ENCODE measurements around the gene ANGPTL8.

The ANGPTL8 gene

DNA sequence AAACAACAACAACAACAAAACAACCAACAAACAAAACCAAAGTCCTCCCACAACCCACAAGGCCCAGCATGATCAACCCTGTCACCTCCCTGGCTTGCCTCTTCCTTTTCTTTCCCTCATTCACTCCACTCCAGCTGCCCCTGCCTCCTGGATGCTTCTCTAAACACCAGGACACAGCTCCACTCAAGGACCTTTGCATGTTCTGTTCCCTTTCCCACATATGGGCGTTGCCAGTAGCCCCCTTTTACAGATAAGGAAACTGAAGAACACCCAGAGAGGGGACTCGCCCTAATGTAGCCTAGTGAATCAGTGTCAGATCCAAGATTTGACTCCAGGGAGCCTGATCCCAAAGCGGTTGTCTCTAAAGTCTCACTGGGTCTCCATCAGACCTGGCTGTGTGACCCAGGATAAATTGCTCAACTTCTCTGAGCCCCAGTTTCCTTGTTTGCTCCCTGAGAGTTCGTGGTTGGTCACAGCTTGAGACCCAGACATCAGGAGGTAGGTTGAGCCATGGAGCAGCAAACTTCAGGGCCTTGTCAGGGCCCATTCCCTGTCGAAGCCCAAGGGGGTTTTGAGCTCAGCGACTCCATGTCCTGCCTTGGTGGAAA, 25.9 kb downstream of the ANGPTL8 start:
- Histone ChIP-seq H2BK120ac (ENCODE audit: insufficient read depth, low read length, poor library complexity) (no peak overlapping the region), H4K91ac (ENCODE audit: low read depth, low read length) (no peak overlapping the region), H3K18ac (ENCODE audit: low read length) (no peak overlapping the region), H3K14ac (ENCODE audit: low read length) (no peak overlapping the region), H3K4me2 (ENCODE audit: low read length) (no peak overlapping the region), H3K79me1 (ENCODE audit: low read length) (peaks cover 10% of the 10 kb centered on the region), H3K4me1 (ENCODE audit: control insufficient read depth in 1 of 2, insufficient read depth in 2 of 2, low read length in 2 of 2) (peaks cover 7 to 12% of the 10 kb centered on the region in 2 experiments), H3K27me3 (ENCODE audit: insufficient read depth, low read length) (no peaks in the 10 kb centered on the region), H4K12ac (ENCODE audit: low read depth, low read length) (no peak overlapping the region), H3K36me3 (ENCODE audit: control insufficient read depth in 1 of 2, insufficient read depth in 2 of 2, low read length in 2 of 2) (no peaks in the 10 kb centered on the region), H3K4me3 (ENCODE audit: low read depth, low read length) (no peak overlapping the region), H4K8ac (ENCODE audit: low read depth, low read length) (no peak overlapping the region), H3K27ac (ENCODE audit: low read depth, low read length) (no peak overlapping the region), H3K23ac (ENCODE audit: low read length) (no peak overlapping the region), H2BK5ac (ENCODE audit: low read depth, low read length, poor library complexity) (no peak overlapping the region), H2BK12ac (ENCODE audit: low read length) (no peak overlapping the region), H3K79me2 (ENCODE audit: control insufficient read depth, insufficient read depth, low read length, poor library complexity) (peaks cover 5% of the 10 kb centered on the region), H3K9ac (ENCODE audit: low read length) (no peak overlapping the region), H3K4ac (ENCODE audit: low read depth, low read length) (no peak overlapping the region), H2AFZ (ENCODE audit: insufficient read depth, low read length, poor library complexity) (no peak overlapping the region), H2AK5ac (ENCODE audit: low read length) (no peak overlapping the region), H3K9me3 (ENCODE audit: insufficient read depth, low read depth, low read length) (peaks cover 2% of the 10 kb centered on the region)
- no CpG with 5 or more reads among the region's 6 CpGs for WGBS (ENCODE audit: extremely low coverage, insufficient coverage, insufficient read length)
- DNase-seq: no peak

DNA sequence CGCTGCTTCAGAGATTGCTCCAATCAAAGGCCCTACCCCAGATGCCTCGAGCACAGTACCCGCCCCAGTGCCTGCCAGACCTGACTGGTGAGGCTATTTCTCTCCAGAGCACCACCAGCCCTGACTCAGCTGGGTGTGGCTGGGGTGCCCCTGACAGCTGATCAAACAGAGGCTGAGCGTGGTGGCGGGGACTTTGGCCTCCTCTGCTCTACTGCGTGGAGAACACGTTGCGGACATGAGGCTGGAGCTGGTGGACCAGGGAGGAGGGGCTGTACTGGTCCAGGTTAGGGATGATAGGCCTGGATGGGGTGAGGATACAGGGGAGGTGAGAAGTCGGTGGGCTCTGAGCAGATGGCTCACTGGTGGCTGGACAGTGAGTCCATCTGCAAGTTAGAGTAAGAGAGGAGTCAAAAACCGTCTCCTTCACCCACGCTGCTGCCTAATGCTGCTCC, 26.4 kb downstream of the ANGPTL8 start:
- Histone ChIP-seq H3K4me1 (ENCODE audit: control insufficient read depth in 1 of 2, insufficient read depth in 2 of 2, low read length in 2 of 2) (peaks cover 7 to 12% of the 10 kb centered on the region in 2 experiments), H2AFZ (ENCODE audit: insufficient read depth, low read length, poor library complexity) (no peak overlapping the region), H3K36me3 (ENCODE audit: control insufficient read depth in 1 of 2, insufficient read depth in 2 of 2, low read length in 2 of 2) (no peaks in the 10 kb centered on the region), H3K23ac (ENCODE audit: low read length) (no peak overlapping the region), H3K4me3 (ENCODE audit: low read depth, low read length) (no peak overlapping the region), H4K8ac (ENCODE audit: low read depth, low read length) (no peak overlapping the region), H4K91ac (ENCODE audit: low read depth, low read length) (no peak overlapping the region), H3K79me1 (ENCODE audit: low read length) (peaks cover 10% of the 10 kb centered on the region), H3K27me3 (ENCODE audit: insufficient read depth, low read length) (no peaks in the 10 kb centered on the region), H3K14ac (ENCODE audit: low read length) (no peak overlapping the region), H2BK120ac (ENCODE audit: insufficient read depth, low read length, poor library complexity) (no peak overlapping the region), H3K4me2 (ENCODE audit: low read length) (no peak overlapping the region), H3K4ac (ENCODE audit: low read depth, low read length) (no peak overlapping the region), H2BK5ac (ENCODE audit: low read depth, low read length, poor library complexity) (no peak overlapping the region), H2BK12ac (ENCODE audit: low read length) (no peak overlapping the region), H3K9me3 (ENCODE audit: insufficient read depth, low read depth, low read length) (peaks cover 2% of the 10 kb centered on the region), H3K79me2 (ENCODE audit: control insufficient read depth, insufficient read depth, low read length, poor library complexity) (peaks cover 5% of the 10 kb centered on the region), H3K27ac (ENCODE audit: low read depth, low read length) (no peak overlapping the region), H2AK5ac (ENCODE audit: low read length) (no peak overlapping the region), H4K12ac (ENCODE audit: low read depth, low read length) (no peak overlapping the region), H3K18ac (ENCODE audit: low read length) (no peak overlapping the region), H3K9ac (ENCODE audit: low read length) (no peak overlapping the region)
- WGBS (ENCODE audit: extremely low coverage, insufficient coverage, insufficient read length): no CpG with 5 or more reads among the region's 11 CpGs
- no peak for DNase-seq

DNA sequence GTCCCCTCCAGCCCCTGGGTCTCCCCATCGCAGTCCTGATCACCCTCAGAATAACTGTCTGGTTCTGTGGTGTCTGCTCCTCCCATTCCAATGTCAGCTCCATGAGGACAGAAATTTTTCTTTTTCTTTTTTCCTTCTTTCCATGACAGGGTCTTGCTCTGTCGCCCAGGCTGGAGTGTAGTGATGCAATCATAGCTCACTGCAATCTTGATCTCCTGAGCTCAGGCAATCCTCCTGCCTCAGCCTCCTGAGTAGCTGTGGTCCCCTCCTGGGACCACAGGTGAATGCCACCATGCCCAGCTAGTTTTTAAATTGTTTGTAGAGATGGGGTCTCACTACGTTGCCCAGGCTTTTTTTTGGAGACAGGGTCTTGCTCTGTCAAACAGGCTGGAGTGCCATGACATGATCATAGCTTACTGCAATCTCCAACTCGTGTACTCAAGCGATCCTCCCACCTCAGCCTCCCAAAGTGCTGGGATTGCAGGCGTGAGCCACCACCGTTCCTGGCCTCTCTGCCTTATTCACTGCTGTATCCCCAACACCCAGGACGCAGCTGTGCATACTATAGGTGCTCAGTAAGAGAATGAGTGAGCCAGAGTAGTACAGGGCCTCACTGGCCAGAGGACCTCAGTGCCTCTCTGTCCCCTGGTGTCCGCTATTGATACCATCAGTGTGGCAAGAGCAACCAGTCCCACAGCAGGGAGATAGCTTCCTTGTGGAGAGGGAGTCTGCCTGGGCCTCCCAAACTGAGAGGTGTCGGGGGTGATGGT, 28.1 kb downstream of the ANGPTL8 start:
- H3K27me3 ChIP-seq (ENCODE audit: insufficient read depth, low read length): no peaks in the 10 kb centered on the region
- no peak overlapping the region for H4K91ac ChIP-seq (ENCODE audit: low read depth, low read length)
- H2BK120ac ChIP-seq (ENCODE audit: insufficient read depth, low read length, poor library complexity): no peak overlapping the region
- H3K4me1 ChIP-seq (ENCODE audit: control insufficient read depth in 1 of 2, insufficient read depth in 2 of 2, low read length in 2 of 2): peaks cover 5% of the 10 kb centered on the region in 2 experiments
- H3K4me3 ChIP-seq (ENCODE audit: low read depth, low read length): no peak overlapping the region
- WGBS (ENCODE audit: extremely low coverage, insufficient coverage, insufficient read length): no CpG with 5 or more reads among the region's 10 CpGs
- no peak overlapping the region for H4K8ac ChIP-seq (ENCODE audit: low read depth, low read length)
- H3K9me3 ChIP-seq (ENCODE audit: insufficient read depth, low read depth, low read length): peaks cover 2% of the 10 kb centered on the region
- H3K4ac ChIP-seq (ENCODE audit: low read depth, low read length): no peak overlapping the region
- H3K14ac ChIP-seq (ENCODE audit: low read length): no peak overlapping the region
- H3K79me2 ChIP-seq (ENCODE audit: control insufficient read depth, insufficient read depth, low read length, poor library complexity): peaks cover 2% of the 10 kb centered on the region
- no peak overlapping the region for H3K23ac ChIP-seq (ENCODE audit: low read length)
- H2BK12ac ChIP-seq (ENCODE audit: low read length): no peak overlapping the region
- DNase-seq: no peak
- H3K18ac ChIP-seq (ENCODE audit: low read length): no peak overlapping the region
- H3K79me1 ChIP-seq (ENCODE audit: low read length): peaks cover 5% of the 10 kb centered on the region
- no peak overlapping the region for H2AFZ ChIP-seq (ENCODE audit: insufficient read depth, low read length, poor library complexity)
- no peak overlapping the region for H2AK5ac ChIP-seq (ENCODE audit: low read length)
- no peak overlapping the region for H3K9ac ChIP-seq (ENCODE audit: low read length)
- H3K27ac ChIP-seq (ENCODE audit: low read depth, low read length): no peak overlapping the region
- H3K36me3 ChIP-seq (ENCODE audit: control insufficient read depth in 1 of 2, insufficient read depth in 2 of 2, low read length in 2 of 2): no peaks in the 10 kb centered on the region
- H3K4me2 ChIP-seq (ENCODE audit: low read length): no peak overlapping the region
- H4K12ac ChIP-seq (ENCODE audit: low read depth, low read length): no peak overlapping the region
- H2BK5ac ChIP-seq (ENCODE audit: low read depth, low read length, poor library complexity): no peak overlapping the region

DNA sequence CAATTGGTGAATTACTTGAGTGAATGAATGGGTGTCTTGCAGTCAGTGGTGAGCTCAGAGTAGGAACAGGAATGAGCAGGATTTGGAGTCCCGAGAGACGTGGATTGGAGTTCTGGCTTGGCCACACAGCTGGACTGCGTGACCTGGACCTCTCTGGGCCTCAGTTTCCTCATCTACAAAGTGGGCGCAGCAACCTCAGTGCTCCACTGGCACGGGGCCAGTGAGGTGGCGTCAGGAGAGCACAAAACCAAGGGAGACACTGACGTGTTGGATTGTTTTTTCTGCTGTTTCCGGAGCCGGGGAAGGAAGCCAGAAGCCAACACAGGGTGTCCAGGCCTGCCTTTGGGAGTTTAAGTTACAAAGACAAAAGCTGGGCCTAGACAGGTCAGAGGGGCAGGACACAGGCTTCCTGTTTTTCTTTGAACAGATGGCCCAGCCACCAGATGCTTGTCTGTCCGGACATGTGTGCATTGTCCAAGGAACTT, 29.4 kb downstream of the ANGPTL8 start:
- WGBS (ENCODE audit: extremely low coverage, insufficient coverage, insufficient read length): no CpG with 5 or more reads among the region's 10 CpGs

More for the DNA sequence above, 29.4 kb downstream of the ANGPTL8 start:
- peak overlapping the region; percentile 74 for H4K8ac ChIP-seq (ENCODE audit: low read depth, low read length)
- peaks cover 3% of the 10 kb centered on the region in 2 experiments for H3K4me1 ChIP-seq (ENCODE audit: control insufficient read depth in 1 of 2, insufficient read depth in 2 of 2, low read length in 2 of 2)
- H2AK5ac ChIP-seq (ENCODE audit: low read length): peak overlapping the region; percentile 68
- no peak overlapping the region for H4K12ac ChIP-seq (ENCODE audit: low read depth, low read length)
- peak overlapping the region; percentile 46 for H3K27ac ChIP-seq (ENCODE audit: low read depth, low read length)
- H3K27me3 ChIP-seq (ENCODE audit: insufficient read depth, low read length): no peaks in the 10 kb centered on the region
- H3K79me2 ChIP-seq (ENCODE audit: control insufficient read depth, insufficient read depth, low read length, poor library complexity): no peaks in the 10 kb centered on the region
- no peak overlapping the region for H3K9ac ChIP-seq (ENCODE audit: low read length)
- H3K79me1 ChIP-seq (ENCODE audit: low read length): peaks cover 3% of the 10 kb centered on the region
- peak overlapping the region; percentile 16 for H2BK5ac ChIP-seq (ENCODE audit: low read depth, low read length, poor library complexity)
- no peak overlapping the region for H3K4ac ChIP-seq (ENCODE audit: low read depth, low read length)
- H3K14ac ChIP-seq (ENCODE audit: low read length): peak overlapping the region; percentile 28
- no peak overlapping the region for H3K18ac ChIP-seq (ENCODE audit: low read length)
- H3K9me3 ChIP-seq (ENCODE audit: insufficient read depth, low read depth, low read length): peaks cover 2% of the 10 kb centered on the region
- no peak overlapping the region for H3K4me3 ChIP-seq (ENCODE audit: low read depth, low read length)
- no peak overlapping the region for H3K4me2 ChIP-seq (ENCODE audit: low read length)
- no peak overlapping the region for H3K23ac ChIP-seq (ENCODE audit: low read length)
- no peak overlapping the region for H2BK12ac ChIP-seq (ENCODE audit: low read length)
- H4K91ac ChIP-seq (ENCODE audit: low read depth, low read length): peak overlapping the region; percentile 57
- H2BK120ac ChIP-seq (ENCODE audit: insufficient read depth, low read length, poor library complexity): peak overlapping the region; percentile 8
- DNase-seq: no peak
- peak overlapping the region; percentile 35 for H2AFZ ChIP-seq (ENCODE audit: insufficient read depth, low read length, poor library complexity)
- no peaks in the 10 kb centered on the region for H3K36me3 ChIP-seq (ENCODE audit: control insufficient read depth in 1 of 2, insufficient read depth in 2 of 2, low read length in 2 of 2)
